IMR-90 (cell line): ENCODE results near the gene SPRY1. TPM values are rescaled to one million over a fixed set of nuclear protein-coding genes. Genes with fewer than 3 reads are reported as not detected.

Experiments used
- ATAC-seq: fragments of 200-7000 bp; cut with Tn5 transposase; 2 replicates; pipeline ENCODE4 v1.9.1; 2020; ENCODE audit warnings: low read depth, mild to moderate bottlenecking, moderate library complexity
- BruUV-seq: library from RNA; stranded (reverse); fragments of 400-500 nt; replicated peaks from 2 replicates; lab custom pipeline; 2021; lab: Mats Ljungman, UMichigan
- CTCF ChIA-PET: fragments of 300-600 bp; formaldehyde crosslinking; extraction: SDS; loops from one replicate; lab custom pipeline; 2021; ENCODE audit warnings: antibody characterized with exemption; lab: Yijun Ruan, JAX
- POLR2A ChIA-PET: fragments of 300-600 bp; sonication (Branson Sonifier 250); formaldehyde crosslinking; loops from one replicate; lab custom pipeline; 2022; ENCODE audit warnings: antibody characterized with exemption; ENCODE audit not compliant: unreplicated experiment; lab: Charles Lee
- DNase-seq: peaks from one replicate; pipeline ENCODE4 v3.0.0; 2013
- H2AFZ ChIP-seq: replicated peaks from 2 replicates; pipeline ENCODE3; 2013; ENCODE audit warnings: low read length, mild to moderate bottlenecking; ENCODE audit not compliant: poor library complexity
- H2AK5ac ChIP-seq: 2 replicates; pipeline ENCODE4 v1.6.1; 2013; ENCODE audit warnings: low read depth, low read length, inconsistent platforms
- H2AK9ac ChIP-seq: replicated peaks from 2 replicates; pipeline ENCODE3; 2013; ENCODE audit warnings: mild to moderate bottlenecking, low read depth, low read length, moderate library complexity; ENCODE audit not compliant: poor library complexity
- H2BK120ac ChIP-seq: 2 replicates; pipeline ENCODE4 v1.6.1; 2013; ENCODE audit warnings: low read depth, low read length, inconsistent platforms
- H2BK15ac ChIP-seq: 3 replicates; pipeline ENCODE4 v1.6.1; 2013; ENCODE audit warnings: low read depth, low read length, inconsistent platforms
- H2BK20ac ChIP-seq: 2 replicates; pipeline ENCODE4 v1.6.1; 2013; ENCODE audit warnings: low read depth, mild to moderate bottlenecking, inconsistent platforms, low read length, moderate library complexity
- H2BK5ac ChIP-seq: 2 replicates; pipeline ENCODE4 v1.6.1; 2013; ENCODE audit warnings: mild to moderate bottlenecking, low read depth, low read length, inconsistent platforms; ENCODE audit not compliant: poor library complexity, severe bottlenecking
- H3K14ac ChIP-seq: replicated peaks from 2 replicates; pipeline ENCODE4 v1.6.1; 2013; ENCODE audit warnings: low read depth, low read length, inconsistent platforms
- H3K18ac ChIP-seq: 2 replicates; pipeline ENCODE4 v1.6.1; 2013; ENCODE audit warnings: low read depth, low read length, control low read depth
- H3K23ac ChIP-seq: 2 replicates; pipeline ENCODE4 v1.6.1; 2013; ENCODE audit warnings: low read depth, low read length, inconsistent platforms
- H3K27ac ChIP-seq: 2 replicates; pipeline ENCODE4 v1.5.1; 2013; ENCODE audit warnings: mild to moderate bottlenecking, control low read depth, low read length; ENCODE audit not compliant: insufficient read depth
- H3K27me3 ChIP-seq: 2 replicates; pipeline ENCODE4 v1.6.1; 2013; ENCODE audit warnings: low read length; ENCODE audit not compliant: control insufficient read depth, insufficient read depth
- H3K36me3 ChIP-seq: 2 replicates; pipeline ENCODE4 v1.6.1; 2013; ENCODE audit warnings: low read length, mixed read lengths; ENCODE audit not compliant: control insufficient read depth, insufficient read depth
- H3K4ac ChIP-seq: 2 replicates; pipeline ENCODE4 v1.6.1; 2013; ENCODE audit warnings: low read depth, low read length, inconsistent platforms
- H3K4me1 ChIP-seq: 2 replicates; pipeline ENCODE4 v1.6.1; 2013; ENCODE audit warnings: low read length, mixed read lengths; ENCODE audit not compliant: control insufficient read depth, insufficient read depth
- H3K4me2 ChIP-seq: 2 replicates; pipeline ENCODE4 v1.6.1; 2013; ENCODE audit warnings: low read depth, mild to moderate bottlenecking, control low read depth, low read length, moderate library complexity
- H3K4me3 ChIP-seq: 2 replicates; pipeline ENCODE4 v1.5.1; 2013; ENCODE audit warnings: low read depth, mild to moderate bottlenecking, control low read depth, low read length, moderate library complexity; ENCODE audit not compliant: insufficient read depth
- H3K56ac ChIP-seq: 2 replicates; pipeline ENCODE4 v1.6.1; 2013; ENCODE audit warnings: low read length, inconsistent platforms; ENCODE audit not compliant: insufficient read depth; ENCODE audit errors: extremely low read depth
- H3K79me1 ChIP-seq, 2 experiments: 2 replicates each; pipeline ENCODE4 v1.6.1; 2013; ENCODE audit warnings: low read length in 2 of 2, inconsistent platforms in 1 of 2, low read depth in 1 of 2
- H3K9ac ChIP-seq: 2 replicates; pipeline ENCODE4 v1.6.1; 2013; ENCODE audit warnings: low read depth, low read length, control low read depth
- H3K9me1 ChIP-seq: 2 replicates; pipeline ENCODE4 v1.6.1; 2013; ENCODE audit warnings: low read length, inconsistent platforms; ENCODE audit not compliant: insufficient read depth
- H3K9me3 ChIP-seq: 2 replicates; pipeline ENCODE4 v1.6.1; 2013; ENCODE audit warnings: low read length; ENCODE audit not compliant: control insufficient read depth, insufficient read depth
- H4K20me1 ChIP-seq: 2 replicates; pipeline ENCODE4 v1.6.1; 2013; ENCODE audit warnings: low read length, inconsistent platforms; ENCODE audit not compliant: insufficient read depth
- H4K5ac ChIP-seq: 2 replicates; pipeline ENCODE4 v1.6.1; 2013; ENCODE audit warnings: mild to moderate bottlenecking, low read depth, low read length, control low read depth
- H4K8ac ChIP-seq, 2 experiments: 2 replicates each; pipeline ENCODE4 v1.6.1; 2013; ENCODE audit warnings: low read depth in 2 of 2, low read length in 2 of 2, control low read depth in 1 of 2, inconsistent platforms in 1 of 2
- H4K91ac ChIP-seq: 2 replicates; pipeline ENCODE4 v1.6.1; 2013; ENCODE audit warnings: low read depth, low read length, inconsistent platforms; ENCODE audit not compliant: insufficient read depth
- BHLHE40 ChIP-seq: fragments of 150-350 bp; IDR thresholded peaks from 2 replicates; pipeline ENCODE4 v1.6.1; 2016; ENCODE audit warnings: mild to moderate bottlenecking, low read depth, low read length
- CEBPB ChIP-seq: IDR thresholded peaks from 2 replicates; pipeline ENCODE4 v1.6.1; 2012; ENCODE audit warnings: low read depth, low read length, improper control_type of control experiment
- CHD1 ChIP-seq: IDR thresholded peaks from 2 replicates; pipeline ENCODE4 v1.6.1; 2012; ENCODE audit warnings: low read depth, low read length, improper control_type of control experiment
- MAZ ChIP-seq: IDR thresholded peaks from 2 replicates; pipeline ENCODE4 v1.6.1; 2012; ENCODE audit warnings: low read depth, mild to moderate bottlenecking, low read length, improper control_type of control experiment, moderate library complexity, borderline replicate concordance
- MXI1 ChIP-seq: IDR thresholded peaks from 2 replicates; pipeline ENCODE4 v1.6.1; 2012; ENCODE audit warnings: low read depth, mild to moderate bottlenecking, low read length, moderate library complexity, borderline replicate concordance
- NFE2L2 ChIP-seq: fragments of 150-350 bp; IDR thresholded peaks from 2 replicates; pipeline ENCODE4 v1.6.1; 2016; ENCODE audit warnings: low read depth, mild to moderate bottlenecking, low read length
- POLR2A ChIP-seq: IDR thresholded peaks from 2 replicates; pipeline ENCODE4 v1.6.1; 2012; ENCODE audit warnings: mild to moderate bottlenecking, low read depth, low read length
- RAD21 ChIP-seq: IDR thresholded peaks from 2 replicates; pipeline ENCODE4 v1.6.1; 2012; ENCODE audit warnings: low read length, improper control_type of control experiment
- RFX5 ChIP-seq: IDR thresholded peaks from 2 replicates; pipeline ENCODE4 v1.8.0; 2012; ENCODE audit warnings: low read depth, mild to moderate bottlenecking, low read length, moderate library complexity
- WGBS, 2 experiments: methylation state at CpG; one replicate each; pipeline versions ENCODE4 v1.1.5 to v1.1.7; 2013; ENCODE audit warnings: missing lambda C conversion rate in 2 of 2; ENCODE audit not compliant: insufficient read length in 1 of 2; ENCODE audit errors: extremely low coverage in 2 of 2; 5-methylcytosine and 5-hydroxymethylcytosine counted together
- dilution Hi-C: fragments of 300-500 bp; cut with HindIII; formaldehyde crosslinking; loops from one replicate; pipeline ENCODE4 v1.14.3; 2018; ENCODE audit warnings: low sequenced_read_pairs; ENCODE audit not compliant: unreplicated experiment
- in situ Hi-C: fragments of 300-500 bp; cut with MboI; formaldehyde crosslinking; loops from 3 replicates; pipeline ENCODE4 v1.14.3; 2019; ENCODE audit warnings: low sequenced_read_pairs, inconsistent platforms, mixed read lengths
- intact Hi-C: fragments of 100-400 bp; cut with micrococcal nuclease; formaldehyde crosslinking; loops from 2 replicates; pipeline ENCODE4 v1.10.0; 2022
- polyA plus RNA-seq, 3 experiments: library from polyadenylated mRNA; depleted of rRNA; stranded (reverse); fragments of >200 nt; gene quantifications; 2 replicates each; pipeline ENCODE4 v1.2.3, GENCODE V29; 2012; ENCODE audit warnings: low replicate concordance in 1 of 3
- total RNA-seq: library from RNA; depleted of rRNA; stranded (reverse); fragments of >200 nt; gene quantifications from 2 replicates; pipeline ENCODE4 v1.2.3, GENCODE V29; 2012
- TF ChIP-seq, protein P1 (sequence below): fragments of 150-350 bp; IDR thresholded peaks from 2 replicates; pipeline ENCODE4 v1.6.1; 2017; ENCODE audit warnings: mild to moderate bottlenecking, antibody characterized with exemption, low read length, low read depth
- TF ChIP-seq, protein P2 (sequence below): fragments of 150-350 bp; IDR thresholded peaks from 2 replicates; pipeline ENCODE4 v1.6.1; 2016; ENCODE audit warnings: low read depth, mild to moderate bottlenecking, low read length, moderate library complexity, borderline replicate concordance
- TF ChIP-seq, protein P3 (sequence below): conservative IDR thresholded peaks from 2 replicates; pipeline ENCODE4 v1.5.1; 2012; ENCODE audit warnings: mild to moderate bottlenecking, low read depth, low read length, improper control_type of control experiment

SPRY1 gene
- total and polyA plus RNA-seq, 2 of the 4 experiments (the other 2 are of a cell fraction) = 1.4 to 2.2 TPM

DNA sequence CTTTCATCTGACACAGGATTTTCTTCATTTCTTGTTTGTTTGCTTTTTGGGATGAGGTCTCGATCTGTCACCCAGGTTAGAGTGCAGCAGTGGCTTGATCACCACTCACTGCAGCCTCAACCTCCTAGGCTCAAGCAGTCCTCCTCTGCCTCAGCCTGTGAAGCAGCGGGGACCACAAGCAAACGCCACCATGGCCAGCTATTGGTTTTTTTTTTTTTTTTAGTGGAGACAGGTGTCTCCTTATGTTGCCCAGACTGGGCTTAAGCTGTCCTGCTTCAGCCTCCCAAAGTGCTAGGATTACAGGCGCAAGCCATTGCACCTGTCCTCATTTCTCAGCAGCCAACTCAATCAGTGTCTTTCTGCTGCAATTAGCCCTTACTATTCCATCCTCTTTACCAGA is 10.3 kb downstream of the SPRY1 start:
- CTCF ChIA-PET = interaction anchor here (0.6 to 0.7 kb wide), 2 partner anchors 11 to 1587 kb away, joined by 3 read pairs; no protein-coding TSS in a partner anchor
- ATAC-seq (no peak), DNase-seq (no peak)
- no peaks in the 10 kb centered on the region for H3K9me3 ChIP-seq
- intact Hi-C loops = no loop called here
- dilution Hi-C loops = no loop called here
- H3K27me3 ChIP-seq = no peaks in the 10 kb centered on the region
- H3K56ac ChIP-seq = no peak overlapping the region
- in situ Hi-C loops = no loop called here
- WGBS, 2 experiments = no CpG with 5 or more reads among the region's 4 CpGs
- no peak overlapping the region for H2BK120ac ChIP-seq
- H3K27ac ChIP-seq = no peak overlapping the region
- H3K4me3 ChIP-seq = no peak overlapping the region
- H3K23ac ChIP-seq = no peak overlapping the region; the same call in 1 of the 2 replicates
- no peak overlapping the region for H2AFZ ChIP-seq
- H2BK5ac ChIP-seq = no peak overlapping the region
- H2AK9ac ChIP-seq = no peak overlapping the region
- no peak overlapping the region for H4K91ac ChIP-seq
- H3K4ac ChIP-seq = no peak overlapping the region
- peaks cover 6 to 20% of the 10 kb centered on the region in 2 experiments; a peak in 3 of 4 replicates for H3K79me1 ChIP-seq
- no peak overlapping the region for H2BK20ac ChIP-seq
- no peak overlapping the region for H3K4me2 ChIP-seq
- H3K36me3 ChIP-seq = peaks cover 16% of the 10 kb centered on the region
- H2AK5ac ChIP-seq = 0 out of 2 replicates have a peak overlapping the region, but pooled peaks have one; percentile 56
- BruUV-seq = no TSS peak
- H3K9ac ChIP-seq = no peak overlapping the region
- no peak overlapping the region for H4K5ac ChIP-seq
- no peak overlapping the region for H3K18ac ChIP-seq
- H2BK15ac ChIP-seq = 0 out of 3 replicates have a peak overlapping the region, but pooled peaks have one; percentile 39
- H4K20me1 ChIP-seq = no peaks in the 10 kb centered on the region
- H3K14ac ChIP-seq = no peak overlapping the region
- H4K8ac ChIP-seq = no peak overlapping the region
- POLR2A ChIA-PET = interaction anchor here (0.6 kb wide), 2 partner anchors 42 to 112 kb away, joined by 3 to 4 read pairs; no protein-coding TSS in a partner anchor
- H3K4me1 ChIP-seq = peaks cover 3% of the 10 kb centered on the region
- TF ChIP-seq, protein P1, sequence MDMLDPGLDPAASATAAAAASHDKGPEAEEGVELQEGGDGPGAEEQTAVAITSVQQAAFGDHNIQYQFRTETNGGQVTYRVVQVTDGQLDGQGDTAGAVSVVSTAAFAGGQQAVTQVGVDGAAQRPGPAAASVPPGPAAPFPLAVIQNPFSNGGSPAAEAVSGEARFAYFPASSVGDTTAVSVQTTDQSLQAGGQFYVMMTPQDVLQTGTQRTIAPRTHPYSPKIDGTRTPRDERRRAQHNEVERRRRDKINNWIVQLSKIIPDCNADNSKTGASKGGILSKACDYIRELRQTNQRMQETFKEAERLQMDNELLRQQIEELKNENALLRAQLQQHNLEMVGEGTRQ = no peak
- TF ChIP-seq, protein P2, sequence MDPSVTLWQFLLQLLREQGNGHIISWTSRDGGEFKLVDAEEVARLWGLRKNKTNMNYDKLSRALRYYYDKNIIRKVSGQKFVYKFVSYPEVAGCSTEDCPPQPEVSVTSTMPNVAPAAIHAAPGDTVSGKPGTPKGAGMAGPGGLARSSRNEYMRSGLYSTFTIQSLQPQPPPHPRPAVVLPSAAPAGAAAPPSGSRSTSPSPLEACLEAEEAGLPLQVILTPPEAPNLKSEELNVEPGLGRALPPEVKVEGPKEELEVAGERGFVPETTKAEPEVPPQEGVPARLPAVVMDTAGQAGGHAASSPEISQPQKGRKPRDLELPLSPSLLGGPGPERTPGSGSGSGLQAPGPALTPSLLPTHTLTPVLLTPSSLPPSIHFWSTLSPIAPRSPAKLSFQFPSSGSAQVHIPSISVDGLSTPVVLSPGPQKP = no peak
- TF ChIP-seq BHLHE40 (no peak), CEBPB (no peak), MXI1 (no peak), CHD1 (no peak), POLR2A (no peak), MAZ (no peak), RAD21 (no peak), NFE2L2 (no peak), RFX5 (no peak)
- TF ChIP-seq, protein P3, sequence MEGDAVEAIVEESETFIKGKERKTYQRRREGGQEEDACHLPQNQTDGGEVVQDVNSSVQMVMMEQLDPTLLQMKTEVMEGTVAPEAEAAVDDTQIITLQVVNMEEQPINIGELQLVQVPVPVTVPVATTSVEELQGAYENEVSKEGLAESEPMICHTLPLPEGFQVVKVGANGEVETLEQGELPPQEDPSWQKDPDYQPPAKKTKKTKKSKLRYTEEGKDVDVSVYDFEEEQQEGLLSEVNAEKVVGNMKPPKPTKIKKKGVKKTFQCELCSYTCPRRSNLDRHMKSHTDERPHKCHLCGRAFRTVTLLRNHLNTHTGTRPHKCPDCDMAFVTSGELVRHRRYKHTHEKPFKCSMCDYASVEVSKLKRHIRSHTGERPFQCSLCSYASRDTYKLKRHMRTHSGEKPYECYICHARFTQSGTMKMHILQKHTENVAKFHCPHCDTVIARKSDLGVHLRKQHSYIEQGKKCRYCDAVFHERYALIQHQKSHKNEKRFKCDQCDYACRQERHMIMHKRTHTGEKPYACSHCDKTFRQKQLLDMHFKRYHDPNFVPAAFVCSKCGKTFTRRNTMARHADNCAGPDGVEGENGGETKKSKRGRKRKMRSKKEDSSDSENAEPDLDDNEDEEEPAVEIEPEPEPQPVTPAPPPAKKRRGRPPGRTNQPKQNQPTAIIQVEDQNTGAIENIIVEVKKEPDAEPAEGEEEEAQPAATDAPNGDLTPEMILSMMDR = no peak
- H3K9me1 ChIP-seq = peaks cover 2% of the 10 kb centered on the region; the same call in 1 of the 2 replicates
